Mucosa of descending colon (tissue), 3 donors: Measurements from ENCODE around the gene PADI1. TPM values are rescaled to one million over a fixed set of nuclear protein-coding genes. Genes with fewer than 3 reads are reported as not detected.

ENCODE experiments used
- ATAC-seq: fragments of 200-7000 bp; cut with Tn5 transposase; one replicate; pipeline ENCODE4 v1.9.1; 2020; ENCODE audit warnings: mild to moderate bottlenecking, moderate library complexity
- DNase-seq, 3 donors: peaks; one replicate each; pipeline ENCODE4 v3.0.0-alpha.2; 2020
- H3K36me3 ChIP-seq: fragments of 200-600 bp; one replicate; pipeline ENCODE4 v1.8.0; 2021; ENCODE audit warnings: low read depth, mild to moderate bottlenecking
- H3K4me1 ChIP-seq: fragments of 200-600 bp; one replicate; pipeline ENCODE4 v1.8.0; 2021; ENCODE audit warnings: low read depth, mild to moderate bottlenecking
- H3K4me3 ChIP-seq: fragments of 200-600 bp; one replicate; pipeline ENCODE4 v1.8.0; 2021; ENCODE audit warnings: mild to moderate bottlenecking
- H3K9me3 ChIP-seq: fragments of 200-600 bp; one replicate; pipeline ENCODE4 v1.8.0; 2021; ENCODE audit warnings: mild to moderate bottlenecking
- CTCF ChIP-seq: fragments of 200-600 bp; IDR thresholded peaks from one replicate; pipeline ENCODE4 v1.8.0; 2022; ENCODE audit warnings: antibody characterized with exemption, mild to moderate bottlenecking
- intact Hi-C, 2 donors: fragments of 100-400 bp; cut with DNase I in 1 of 2; cut with micrococcal nuclease in 1 of 2; formaldehyde crosslinking; loops; one replicate each; pipeline versions ENCODE4 v1.11.0 to v1.11.1; 2022; cut with DNase I, micrococcal nuclease
- total RNA-seq, 3 donors: library from RNA; stranded (reverse); fragmentation: NEBNext Ultra II Directional in 2 of 3; extraction: Animal tissue kit (Norgen Biotek cat#: 25700) in 2 of 3; gene quantifications; one replicate each; pipeline versions ENCODE4 v1.2.1 to v1.2.4, GENCODE V29; 2021 to 2023
- donor health status: DM: no; HTN: no; CAD: no; lungs with moderate emphysema.
- donor health status: DM: no; HTN: no; CAD: no.
- donor health status: DM: no; HTN: yes; CAD: no.

PADI1 gene
- total RNA-seq, 3 donors from 2014 or later, result 0.25 to 0.65 (median 0.38) TPM

- DNase-seq (peak in 1 of 3 donors; percentile 14), ATAC-seq (no peak)
- Histone ChIP-seq H3K4me1 (no peaks in the 10 kb centered on the region), H3K9me3 (no peaks in the 10 kb centered on the region), H3K4me3 (no peak overlapping the region), H3K36me3 (no peaks in the 10 kb centered on the region)
- no peak for TF ChIP-seq CTCF
- intact Hi-C loops, result no loop called here
Observed at GRCh38 chr1:17215545-17215890, 10.6 kb downstream of the PADI1 start.

- DNase-seq, result peak in 1 of 3 donors; percentile 6
- intact Hi-C loops, result no loop called here
- Histone ChIP-seq H3K9me3 (no peaks in the 10 kb centered on the region), H3K4me1 (no peaks in the 10 kb centered on the region), H3K4me3 (no peak overlapping the region), H3K36me3 (no peaks in the 10 kb centered on the region)
- no peak for ATAC-seq
- TF ChIP-seq CTCF, result no peak
Observed at GRCh38 chr1:17216078-17216477, 11.2 kb downstream of the PADI1 start.

DNA sequence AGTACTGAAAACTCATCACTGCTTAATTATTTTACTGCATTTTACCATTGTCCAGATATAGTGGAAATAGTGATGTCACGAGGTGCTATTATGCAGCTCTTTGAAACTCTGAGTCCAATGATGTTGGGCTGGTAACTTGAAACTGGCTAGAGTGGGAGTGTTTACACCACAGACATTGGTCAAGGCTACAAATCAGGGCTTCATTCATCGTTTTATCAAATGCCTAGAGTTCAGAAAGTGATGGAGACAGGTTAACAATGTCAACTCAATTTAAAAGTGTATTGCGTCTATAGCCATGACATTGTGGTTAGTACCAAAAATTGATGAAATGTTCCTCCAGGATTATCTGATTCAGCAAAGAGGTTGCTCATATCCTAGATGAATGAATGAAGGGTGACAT is 12.7 kb downstream of the PADI1 start:
- intact Hi-C loops, result no loop called here
- TF ChIP-seq CTCF, result no peak
- no peak for DNase-seq

GRCh38 chr1:17218939-17219338 is 14.0 kb downstream of the PADI1 start:
- no peaks in the 10 kb centered on the region for H3K36me3 ChIP-seq
- no peak for TF ChIP-seq CTCF

More for the DNA sequence above, 12.7 kb downstream of the PADI1 start:
- H3K4me1 ChIP-seq, result no peaks in the 10 kb centered on the region
- no peaks in the 10 kb centered on the region for H3K36me3 ChIP-seq
- H3K4me3 ChIP-seq, result no peak overlapping the region
- no peak for ATAC-seq
- H3K9me3 ChIP-seq, result no peaks in the 10 kb centered on the region

DNA sequence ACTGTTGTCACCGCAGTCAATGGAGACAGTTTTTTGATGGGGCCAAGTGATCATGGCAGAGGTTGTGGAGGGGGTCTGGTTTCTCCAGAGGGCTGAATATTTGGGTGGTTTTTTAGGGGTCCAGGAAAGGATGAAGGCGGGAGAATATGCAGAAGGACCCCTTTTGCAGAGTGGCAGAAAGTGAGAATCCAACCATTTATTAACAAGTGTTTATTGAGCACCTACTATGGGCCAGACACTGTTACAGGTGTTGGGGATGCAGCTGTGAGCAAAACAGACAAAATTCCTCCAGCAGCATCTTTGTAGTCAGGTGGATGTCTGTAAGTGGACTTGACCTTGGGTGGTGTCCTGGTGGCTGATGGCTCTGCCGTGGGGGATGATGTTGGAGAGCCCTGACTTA is 15.4 kb downstream of the PADI1 start:
- ATAC-seq (no peak), DNase-seq (no peak)
- Histone ChIP-seq H3K4me1 (no peaks in the 10 kb centered on the region), H3K9me3 (no peaks in the 10 kb centered on the region), H3K36me3 (no peaks in the 10 kb centered on the region), H3K4me3 (no peak overlapping the region)
- TF ChIP-seq CTCF, result no peak
- intact Hi-C loops, result no loop called here

More at GRCh38 chr1:17218939-17219338, 14.0 kb downstream of the PADI1 start:
- DNase-seq, result peak in 1 of 3 donors; percentile 24
- ATAC-seq, result no peak
- intact Hi-C loops, result no loop called here
- no peaks in the 10 kb centered on the region for H3K9me3 ChIP-seq
- no peak overlapping the region for H3K4me3 ChIP-seq
- no peaks in the 10 kb centered on the region for H3K4me1 ChIP-seq

DNA sequence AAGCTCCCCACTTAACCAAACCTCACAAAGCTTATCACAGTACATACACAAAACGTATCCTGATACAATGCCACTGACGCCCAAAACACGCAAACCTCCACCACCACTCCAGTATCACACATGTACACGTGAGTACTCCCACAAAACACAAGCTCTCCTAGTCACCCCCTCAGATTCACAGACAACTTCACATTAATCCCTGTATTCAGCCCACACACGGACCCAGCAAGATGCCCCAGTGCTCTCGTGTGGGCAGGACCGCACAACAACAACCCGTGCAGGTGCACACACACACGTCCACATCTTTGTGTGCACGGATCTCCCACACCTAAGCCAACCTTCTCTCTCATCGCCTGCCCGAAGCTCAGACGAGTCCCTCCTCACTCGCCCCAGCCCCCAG is 17.6 kb downstream of the PADI1 start:
- no peak for TF ChIP-seq CTCF
- intact Hi-C loops, result no loop called here
- peaks cover 3% of the 10 kb centered on the region for H3K4me1 ChIP-seq
- no peaks in the 10 kb centered on the region for H3K36me3 ChIP-seq
- H3K4me3 ChIP-seq, result no peak overlapping the region
- DNase-seq (peak in 1 of 3 donors; percentile 15), ATAC-seq (no peak)
- no peaks in the 10 kb centered on the region for H3K9me3 ChIP-seq
